ENCODE results near the gene GATA5.

The GATA5 gene

GRCh38 chr20:62518911-62519310 lies 43.1 kb upstream of the GATA5 start:
- no peak for DNase-seq (ENCODE audit: low read depth)
- TF ChIP-seq CTCF (IDR thresholded peaks at IDR 0.05; ENCODE audit: low read depth, low read length, missing control alignments) = no peak
- H3K4me3 ChIP-seq (ENCODE audit: low read depth, low read length) = no peak overlapping the region

- no peak for DNase-seq (ENCODE audit: low read depth)
- no peak for TF ChIP-seq CTCF (IDR thresholded peaks at IDR 0.05; ENCODE audit: low read depth, low read length, missing control alignments)
- no peak overlapping the region for H3K4me3 ChIP-seq (ENCODE audit: low read depth, low read length)
Measured at GRCh38 chr20:62517901-62518610, 42.3 kb upstream of the GATA5 start.

- H3K4me3 ChIP-seq (ENCODE audit: low read depth, low read length) = no peak overlapping the region
- no peak for DNase-seq (ENCODE audit: low read depth)
- no peak for TF ChIP-seq CTCF (IDR thresholded peaks at IDR 0.05; ENCODE audit: low read depth, low read length, missing control alignments)
Measured at GRCh38 chr20:62517168-62517567, 41.4 kb upstream of the GATA5 start.

- H3K4me3 ChIP-seq (ENCODE audit: low read depth, low read length) = no peak overlapping the region
- DNase-seq (ENCODE audit: low read depth) = no peak
- no peak for TF ChIP-seq CTCF (IDR thresholded peaks at IDR 0.05; ENCODE audit: low read depth, low read length, missing control alignments)
Measured at GRCh38 chr20:62516338-62516737, 40.5 kb upstream of the GATA5 start.

- DNase-seq (ENCODE audit: low read depth) = no peak
- no peak overlapping the region for H3K4me3 ChIP-seq (ENCODE audit: low read depth, low read length)
- no peak for TF ChIP-seq CTCF (IDR thresholded peaks at IDR 0.05; ENCODE audit: low read depth, low read length, missing control alignments)
Measured at GRCh38 chr20:62515826-62516225, 40.0 kb upstream of the GATA5 start.

GRCh38 chr20:62515280-62515679 lies 39.5 kb upstream of the GATA5 start:
- H3K4me3 ChIP-seq (ENCODE audit: low read depth, low read length) = no peak overlapping the region
- no peak for TF ChIP-seq CTCF (IDR thresholded peaks at IDR 0.05; ENCODE audit: low read depth, low read length, missing control alignments)
- DNase-seq (ENCODE audit: low read depth) = no peak

GRCh38 chr20:62513991-62514390 lies 38.2 kb upstream of the GATA5 start:
- DNase-seq (ENCODE audit: low read depth) = no peak
- no peak overlapping the region for H3K4me3 ChIP-seq (ENCODE audit: low read depth, low read length)
- no peak for TF ChIP-seq CTCF (IDR thresholded peaks at IDR 0.05; ENCODE audit: low read depth, low read length, missing control alignments)

Data from GM12864 (cell line).